Measurements from ENCODE around the gene ZFPM1. TPM values are rescaled to one million over a fixed set of nuclear protein-coding genes. Genes with fewer than 3 reads are reported as not detected.
A peak's percentile ranks its signal among the peaks of the same experiment; 100 is the strongest.

The ZFPM1 gene
- total and polyA plus RNA-seq, 2 of the 8 experiments (the other 6 are each of a cell fraction or from before 2014, with no cell fraction given) = 0.74 to 4.8 TPM

GRCh38 chr16:88495268-88495772 lies 42.2 kb downstream of the ZFPM1 start:
- Histone ChIP-seq H3K4me3 (ENCODE audit: extremely low read depth in 1 of 4, insufficient read depth in 2 of 4, low read depth in 3 of 4, low read length in 4 of 4) (no peak overlapping the region), H4K8ac (ENCODE audit: extremely low read depth, insufficient read depth, low read length) (no peak overlapping the region), H4K20me1 (replicated peaks in 1 of 2; ENCODE audit: control insufficient read depth in 1 of 2, insufficient read depth in 2 of 2, low read length in 2 of 2) (peaks cover 0 to 1% of the 10 kb centered on the region in 2 experiments), H2BK12ac (ENCODE audit: low read depth, low read length) (no peak overlapping the region), H3K36me3 (ENCODE audit: control insufficient read depth in 2 of 4, insufficient read depth in 4 of 4, low read length in 3 of 4) (no peaks in the 10 kb centered on the region), H3K9ac (replicated peaks in 1 of 4; ENCODE audit: extremely low read depth in 1 of 4, low read depth in 3 of 4, low read length in 3 of 4) (no peak overlapping the region), H2AFZ (ENCODE audit: low read length) (no peak overlapping the region), H3K4me1 (replicated peaks in 1 of 4; ENCODE audit: control insufficient read depth in 3 of 4, insufficient read depth in 4 of 4, low read length in 3 of 4) (no peaks in the 10 kb centered on the region; a peak in 1 of 7 replicates), H3K4me2 (ENCODE audit: insufficient read depth in 1 of 2, low read depth in 2 of 2, low read length in 2 of 2) (no peak overlapping the region), H2AK5ac (ENCODE audit: low read depth, low read length) (no peak overlapping the region), H2BK5ac (ENCODE audit: low read depth, low read length) (no peak overlapping the region), H3K18ac (ENCODE audit: extremely low read depth, low read length) (no peak overlapping the region), H3K79me1 (ENCODE audit: low read depth, low read length) (no peaks in the 10 kb centered on the region), H3K14ac (ENCODE audit: insufficient read length) (no peak overlapping the region), H3K23me2 (ENCODE audit: low read depth, low read length) (no peaks in the 10 kb centered on the region), H4K91ac (replicated peaks; ENCODE audit: insufficient read length, low read length) (no peak overlapping the region), H3K27me3 (replicated peaks in 1 of 4; ENCODE audit: control insufficient read depth in 3 of 4, extremely low read depth in 1 of 4, insufficient read depth in 3 of 4, low read length in 3 of 4) (no peaks in the 10 kb centered on the region), H2BK20ac (ENCODE audit: low read length) (no peak overlapping the region), H3K79me2 (ENCODE audit: control insufficient read depth in 1 of 2, insufficient read depth in 2 of 2, low read length in 2 of 2) (no peaks in the 10 kb centered on the region), H4K5ac (ENCODE audit: insufficient read length, low read depth, low read length) (no peak overlapping the region), H2BK15ac (ENCODE audit: low read length) (no peak overlapping the region), H3K9me3 (ENCODE audit: insufficient read depth in 2 of 2, low read depth in 1 of 2, low read length in 1 of 2) (no peaks in the 10 kb centered on the region), H3K27ac (ENCODE audit: low read depth, low read length) (no peak overlapping the region), H3K56ac (replicated peaks; ENCODE audit: insufficient read length, low read depth, low read length) (no peak overlapping the region), H2BK120ac (replicated peaks; ENCODE audit: low read depth, low read length) (no peak overlapping the region), H3K4ac (replicated peaks; ENCODE audit: insufficient read length, low read depth, low read length) (no peak overlapping the region), H3K23ac (ENCODE audit: insufficient read length) (no peak overlapping the region)
- TF ChIP-seq, protein P1, sequence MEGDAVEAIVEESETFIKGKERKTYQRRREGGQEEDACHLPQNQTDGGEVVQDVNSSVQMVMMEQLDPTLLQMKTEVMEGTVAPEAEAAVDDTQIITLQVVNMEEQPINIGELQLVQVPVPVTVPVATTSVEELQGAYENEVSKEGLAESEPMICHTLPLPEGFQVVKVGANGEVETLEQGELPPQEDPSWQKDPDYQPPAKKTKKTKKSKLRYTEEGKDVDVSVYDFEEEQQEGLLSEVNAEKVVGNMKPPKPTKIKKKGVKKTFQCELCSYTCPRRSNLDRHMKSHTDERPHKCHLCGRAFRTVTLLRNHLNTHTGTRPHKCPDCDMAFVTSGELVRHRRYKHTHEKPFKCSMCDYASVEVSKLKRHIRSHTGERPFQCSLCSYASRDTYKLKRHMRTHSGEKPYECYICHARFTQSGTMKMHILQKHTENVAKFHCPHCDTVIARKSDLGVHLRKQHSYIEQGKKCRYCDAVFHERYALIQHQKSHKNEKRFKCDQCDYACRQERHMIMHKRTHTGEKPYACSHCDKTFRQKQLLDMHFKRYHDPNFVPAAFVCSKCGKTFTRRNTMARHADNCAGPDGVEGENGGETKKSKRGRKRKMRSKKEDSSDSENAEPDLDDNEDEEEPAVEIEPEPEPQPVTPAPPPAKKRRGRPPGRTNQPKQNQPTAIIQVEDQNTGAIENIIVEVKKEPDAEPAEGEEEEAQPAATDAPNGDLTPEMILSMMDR (IDR thresholded peaks at IDR 0.05; ENCODE audit: control extremely low read depth in 1 of 3, insufficient read depth in 1 of 3, low read depth in 1 of 3, low read length in 3 of 3) = peak in 1 of 3 experiments; percentile 32; a peak in 1 of 4 replicates
- TF ChIP-seq EP300 (IDR thresholded peaks at IDR 0.05; ENCODE audit: borderline replicate concordance in 1 of 2, low read depth in 2 of 2, low read length in 2 of 2) (no peak), FOSL1 (IDR thresholded peaks at IDR 0.05; ENCODE audit: insufficient read depth, low read depth, low read length) (no peak)
- ChIA-PET CTCF (ENCODE audit: partially characterized antibody) (interaction anchor here (0.9 to 3.3 kb wide), 5 partner anchors 9 to 57 kb away, joined by 3 to 15 read pairs (median 7); no protein-coding TSS in a partner anchor), POLR2A (ENCODE audit: partially characterized antibody) (interaction anchor here (1.5 kb wide), 1 partner anchor 33 kb away, joined by 4 read pairs; no protein-coding TSS in a partner anchor)
- FAIRE-seq = no peak
- no peak for DNase-seq (ENCODE audit: low read depth in 1 of 2, low spot score in 2 of 2)
- 85% methylated on average over 14 of the region's 15 CpGs; no CpG with 5 or more reads in 1 of the 2 experiments for WGBS, 2 experiments (ENCODE audit: extremely low coverage in 1 of 2, insufficient coverage in 1 of 2, insufficient read length in 1 of 2, insufficient replicate concordance in 2 of 2, low coverage in 1 of 2, low lambda C conversion rate in 2 of 2, missing lambda C conversion rate in 1 of 2)
